Stimulated activated CD8-positive, alpha-beta memory T cell treated with anti-CD3 and anti-CD28 coated beads, Interleukin-4, amount 100 ng/mL, for 48 hours (primary cell): ENCODE data around the gene SH3GL1.

Experiments used
- DNase-seq: peaks from one replicate; pipeline ENCODE4 v3.0.0-alpha.2; 2020

Gene SH3GL1

DNA sequence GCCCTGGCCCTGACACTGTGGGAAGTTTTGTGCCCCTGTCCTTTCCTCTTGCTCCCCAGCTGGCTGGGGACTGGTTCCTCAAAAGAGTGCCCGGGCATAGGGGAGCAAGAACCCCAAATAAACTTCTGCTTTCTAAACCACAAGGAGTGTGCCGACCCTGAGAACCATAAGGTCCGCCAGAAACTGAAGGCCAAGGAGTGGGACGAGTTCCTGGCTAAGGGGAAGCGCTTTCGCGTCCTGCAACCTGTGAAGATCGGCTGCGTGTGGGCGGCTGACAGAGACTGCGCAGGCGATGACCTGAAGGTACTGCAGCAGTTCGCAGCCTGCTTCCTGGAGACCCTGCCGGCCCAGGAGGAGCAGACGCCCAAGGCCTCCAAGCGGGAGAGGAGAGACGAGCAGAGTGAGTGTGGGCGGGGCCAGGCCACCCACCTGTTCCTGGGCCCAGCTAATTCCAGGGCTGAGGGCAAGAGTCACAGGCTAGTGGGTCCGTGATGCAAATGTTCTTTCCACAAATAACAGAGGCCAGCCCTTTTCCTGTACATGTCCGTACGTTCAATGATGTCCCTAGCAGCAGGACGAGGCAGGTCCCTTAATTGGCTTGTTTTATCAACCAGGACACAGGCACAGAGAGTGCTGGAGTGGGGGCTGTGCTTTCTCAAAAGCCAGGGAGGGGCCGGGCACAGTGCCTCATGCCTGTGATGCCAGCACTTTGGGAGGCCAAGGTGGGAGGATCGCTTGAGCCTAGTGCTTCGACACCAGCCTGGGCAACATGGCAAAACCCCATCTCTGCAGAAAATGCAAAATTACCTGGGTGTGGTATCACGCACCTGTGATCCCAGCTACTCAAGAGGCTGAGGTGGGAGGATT lies 31.7 kb upstream of the SH3GL1 start:
- DNase-seq: no peak

DNA sequence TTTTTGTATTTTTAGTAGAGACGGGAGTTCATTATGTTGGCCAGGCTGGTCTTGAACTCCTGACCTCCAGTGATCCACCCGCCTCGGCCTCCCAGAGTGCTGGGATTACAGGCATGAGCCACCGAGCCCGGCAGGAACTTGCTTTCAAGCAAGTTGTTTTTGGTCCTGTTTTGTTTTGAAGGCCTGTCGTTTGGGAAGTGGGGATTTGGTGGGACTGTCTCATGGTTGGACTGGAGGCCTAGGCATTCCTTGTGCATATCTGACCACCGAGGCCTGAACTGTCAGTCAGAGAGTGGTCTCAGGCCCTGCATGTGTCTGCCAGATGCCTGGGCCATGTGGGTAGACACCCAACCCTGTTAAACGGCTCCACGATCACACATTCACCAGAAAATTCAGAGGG lies 30.9 kb upstream of the SH3GL1 start:
- DNase-seq: no peak

DNA sequence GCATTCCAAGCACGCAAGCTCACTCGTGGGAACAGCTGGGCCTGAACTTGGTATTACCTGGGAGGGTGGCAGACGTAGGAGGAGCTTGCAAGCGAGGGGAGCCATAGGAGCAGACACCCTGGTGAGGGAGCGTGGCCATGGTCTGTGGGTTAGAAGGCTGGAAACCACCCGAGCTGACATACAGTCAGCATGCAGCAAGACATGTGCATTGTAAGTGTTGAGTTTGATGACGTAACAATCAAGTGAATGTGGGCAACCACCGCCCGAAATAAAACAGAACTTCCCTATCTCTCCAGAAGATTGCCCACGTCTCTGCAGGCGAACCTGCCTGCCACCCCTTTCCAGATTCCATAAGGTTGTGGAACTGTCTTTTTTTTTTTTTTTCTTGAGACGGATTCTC lies 30.4 kb upstream of the SH3GL1 start:
- no peak for DNase-seq

DNA sequence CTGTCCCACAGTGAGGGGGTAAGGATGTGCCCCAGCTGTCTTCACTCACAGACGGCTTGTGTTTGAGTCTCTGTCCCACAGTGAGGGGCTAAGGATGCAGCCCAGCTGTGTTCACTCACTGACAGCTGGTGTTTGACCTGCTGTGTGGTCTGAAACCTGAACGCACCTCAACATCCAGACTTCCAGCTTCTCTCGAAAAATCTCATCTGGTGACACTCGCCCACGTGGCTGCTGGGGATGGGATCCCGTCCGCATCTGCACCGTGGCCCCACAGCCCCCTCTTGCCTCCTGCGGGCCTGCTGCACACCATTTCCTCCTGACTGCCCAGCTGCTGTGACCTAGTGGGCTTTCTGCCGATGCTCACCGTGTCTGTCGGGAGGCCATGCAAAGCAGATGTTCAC lies 29.4 kb upstream of the SH3GL1 start:
- DNase-seq: no peak

DNA sequence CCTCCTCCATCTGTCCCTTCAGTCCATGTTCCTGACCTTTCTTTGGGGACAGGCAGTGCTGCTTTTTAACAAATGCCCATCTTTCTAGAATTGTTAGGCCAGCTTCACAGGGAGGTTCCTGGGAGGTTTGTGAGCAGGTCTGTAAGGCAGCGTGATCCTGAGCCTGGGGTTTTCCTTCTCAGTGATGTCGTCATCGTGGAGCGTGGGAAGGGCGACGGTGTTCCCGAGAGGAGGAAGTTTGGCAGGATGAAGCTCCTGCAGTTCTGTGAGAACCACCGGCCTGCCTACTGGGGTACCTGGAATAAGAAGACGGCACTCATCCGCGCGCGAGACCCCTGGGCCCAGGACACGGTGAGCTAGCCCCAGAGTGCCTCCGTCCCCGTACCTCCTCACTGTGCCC lies 28.9 kb upstream of the SH3GL1 start:
- DNase-seq: no peak

DNA sequence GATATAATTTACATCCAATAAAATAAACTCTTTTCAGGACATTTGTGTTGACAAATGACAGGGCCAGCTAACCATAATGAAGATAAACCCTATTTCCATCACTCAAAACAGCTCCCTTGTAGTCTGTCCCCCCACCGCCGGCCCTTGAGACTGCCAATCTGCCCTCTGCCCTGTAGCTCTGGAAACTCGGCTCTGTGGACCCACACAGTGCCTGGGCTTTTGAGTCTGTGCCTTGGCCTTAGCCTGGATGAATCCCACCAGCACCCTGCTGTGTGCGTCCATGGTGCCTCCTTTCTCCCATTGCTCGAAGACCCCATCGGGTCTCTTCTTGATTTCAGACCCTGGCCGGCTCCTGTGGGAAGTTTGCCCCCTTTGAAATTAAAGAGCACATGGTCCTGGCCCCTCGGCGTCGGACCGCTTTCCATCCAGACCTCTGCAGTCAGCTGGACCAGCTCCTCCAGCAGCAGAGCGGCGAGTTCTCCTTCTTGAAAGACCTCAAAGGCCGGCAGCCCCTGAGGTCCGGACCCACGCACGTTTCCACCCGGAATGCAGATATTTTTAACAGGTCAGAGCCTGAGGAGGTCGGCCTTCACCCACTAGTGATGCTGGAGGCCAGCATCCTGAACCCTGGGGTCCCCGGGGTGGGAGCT lies 28.1 kb upstream of the SH3GL1 start:
- no peak for DNase-seq

DNA sequence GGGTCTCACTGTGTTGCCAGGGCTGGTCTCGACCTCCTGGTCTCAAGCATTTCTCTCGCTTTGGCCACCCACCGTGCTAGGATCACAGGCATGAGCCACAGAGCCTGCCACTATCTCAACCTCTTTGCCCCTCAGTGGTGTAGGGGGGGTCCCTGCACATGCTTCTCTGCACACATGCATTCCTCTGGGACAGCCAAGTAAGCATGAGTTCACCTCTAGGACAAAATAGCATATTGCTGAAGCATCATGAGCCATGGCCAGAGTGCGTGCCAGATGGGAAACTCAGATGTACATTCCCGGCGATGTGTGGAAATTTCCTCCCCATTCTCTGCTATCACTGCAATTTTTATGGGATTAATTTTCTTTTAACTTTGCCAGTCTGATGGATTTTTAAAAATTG lies 25.2 kb upstream of the SH3GL1 start:
- no peak for DNase-seq

DNA sequence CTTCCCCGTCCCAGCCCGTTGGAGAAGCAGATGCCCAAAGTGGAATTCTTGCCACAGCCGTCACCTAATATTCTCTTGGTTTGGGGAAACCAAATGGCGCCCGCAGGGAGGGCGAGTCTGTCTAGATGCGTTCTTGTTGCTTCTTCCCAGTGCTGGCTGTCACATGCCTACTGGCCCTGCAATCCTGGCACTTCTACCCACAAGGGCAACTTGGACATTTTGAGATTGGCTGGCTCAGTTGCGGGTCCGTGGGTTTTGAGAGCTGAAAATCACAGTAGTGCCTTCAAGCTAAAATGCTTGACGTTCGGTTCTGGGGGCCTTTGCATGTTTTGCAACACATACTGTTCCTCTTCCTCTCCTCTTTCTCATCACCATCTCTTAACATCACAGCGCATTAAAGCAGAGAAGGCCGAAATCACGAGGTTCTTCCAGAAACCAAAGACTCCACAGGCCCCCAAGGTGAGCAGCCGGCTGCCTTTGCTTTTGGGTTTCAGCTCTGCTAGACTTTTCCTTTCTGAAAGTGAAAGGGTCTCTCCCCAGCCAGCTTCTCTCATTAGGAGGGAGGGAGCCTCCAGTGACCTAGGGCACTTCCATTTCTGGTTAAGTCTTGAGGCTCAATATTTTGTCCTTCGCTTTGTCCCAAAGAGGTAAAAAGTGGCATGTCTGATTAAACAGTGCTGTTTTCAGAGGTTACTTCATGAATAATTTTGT lies 23.2 kb upstream of the SH3GL1 start:
- no peak for DNase-seq

DNA sequence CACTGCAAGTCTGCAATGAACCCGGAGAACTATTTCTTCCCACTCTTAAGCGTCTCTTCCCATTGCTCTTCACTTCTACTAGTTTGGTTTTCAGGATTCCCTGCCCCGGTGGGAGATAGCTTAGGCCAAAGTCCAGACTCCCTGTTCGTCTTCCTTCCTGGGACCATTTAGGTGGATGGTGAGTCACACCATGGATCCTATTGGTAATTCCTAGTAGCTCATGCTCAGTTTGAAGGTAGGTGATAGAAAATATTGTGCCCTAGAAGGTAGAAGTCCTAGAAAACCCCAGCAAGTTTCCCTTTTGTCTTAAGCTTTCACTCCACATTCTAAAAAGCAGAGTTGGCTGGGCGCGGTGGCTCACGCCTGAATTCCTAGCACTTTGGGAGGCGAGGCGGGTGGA lies 15.9 kb upstream of the SH3GL1 start:
- DNase-seq: no peak

DNA sequence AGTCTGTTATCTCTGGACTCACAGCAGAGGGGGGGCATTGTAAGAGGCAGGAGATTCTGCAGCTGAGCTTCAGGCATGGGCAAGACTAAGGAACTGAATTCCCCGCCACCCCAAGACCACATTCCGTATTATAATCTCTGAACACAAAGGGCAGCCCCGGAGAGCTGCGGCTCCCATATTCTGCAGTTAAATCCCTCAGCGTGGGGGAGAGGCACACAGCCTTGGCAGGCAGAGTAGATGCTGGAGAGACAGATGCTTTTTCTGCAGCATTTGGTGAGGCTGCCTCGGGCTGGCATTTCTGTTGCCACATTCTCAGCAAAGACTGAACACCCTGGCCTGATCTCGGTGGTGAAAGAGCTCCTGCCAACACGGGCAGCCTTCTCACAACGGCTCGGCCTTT lies 15.0 kb upstream of the SH3GL1 start:
- no peak for DNase-seq

DNA sequence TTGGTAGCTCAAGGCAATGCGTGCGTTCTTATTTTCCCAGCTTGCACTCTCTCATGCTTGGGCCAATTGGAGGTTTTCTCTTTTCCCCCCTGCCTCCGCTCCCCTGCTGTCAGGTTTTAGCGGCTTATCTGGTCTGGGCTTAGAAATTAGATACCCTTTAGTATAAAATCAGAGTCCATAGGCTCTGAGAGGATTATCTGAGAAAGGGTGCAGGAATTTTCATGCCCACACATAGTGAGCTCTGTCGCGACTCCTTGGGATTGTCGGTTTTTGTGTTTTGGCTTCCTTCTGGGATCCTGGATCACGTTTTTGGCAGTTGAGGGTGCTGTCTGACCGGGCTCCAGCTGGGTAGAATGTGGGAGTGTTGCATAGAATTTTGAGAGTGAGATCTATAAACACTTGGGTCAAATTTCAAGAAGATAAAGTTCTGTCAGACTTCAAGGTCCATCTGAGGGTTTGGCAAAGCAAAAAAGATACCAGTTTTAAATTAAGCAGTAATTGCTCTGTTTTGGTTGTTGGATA lies 14.5 kb upstream of the SH3GL1 start:
- no peak for DNase-seq

DNA sequence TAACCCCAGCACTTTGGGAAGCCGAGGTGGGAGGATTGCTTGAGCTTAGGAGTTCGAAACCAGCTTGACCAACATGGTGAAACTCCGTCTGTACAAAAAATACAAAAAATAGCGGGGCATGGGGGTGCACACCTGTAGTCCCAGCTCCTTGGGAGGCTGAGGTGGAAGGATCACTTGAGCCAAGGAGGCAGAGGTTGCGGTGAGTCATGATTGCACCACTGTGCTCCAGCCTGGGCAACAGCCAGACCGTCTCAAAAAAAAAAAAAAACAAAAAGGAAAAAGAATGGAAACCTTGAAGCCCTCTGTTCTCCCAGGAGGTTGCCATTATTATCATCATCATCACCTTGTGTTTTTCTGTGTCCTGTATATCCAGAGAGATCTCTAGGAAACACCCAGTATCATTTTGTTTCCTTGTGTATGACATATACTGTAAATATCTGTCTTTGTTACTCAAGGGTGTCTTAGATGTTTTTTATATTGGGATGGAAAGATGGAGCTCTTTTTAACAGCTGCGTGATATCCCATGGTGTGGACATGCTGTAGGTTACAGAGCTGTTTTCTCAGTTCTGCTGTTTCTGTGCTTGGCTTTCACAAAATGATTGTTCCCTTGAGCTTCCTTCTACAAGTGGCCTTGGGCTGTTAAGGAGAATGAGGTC lies 13.9 kb upstream of the SH3GL1 start:
- no peak for DNase-seq

DNA sequence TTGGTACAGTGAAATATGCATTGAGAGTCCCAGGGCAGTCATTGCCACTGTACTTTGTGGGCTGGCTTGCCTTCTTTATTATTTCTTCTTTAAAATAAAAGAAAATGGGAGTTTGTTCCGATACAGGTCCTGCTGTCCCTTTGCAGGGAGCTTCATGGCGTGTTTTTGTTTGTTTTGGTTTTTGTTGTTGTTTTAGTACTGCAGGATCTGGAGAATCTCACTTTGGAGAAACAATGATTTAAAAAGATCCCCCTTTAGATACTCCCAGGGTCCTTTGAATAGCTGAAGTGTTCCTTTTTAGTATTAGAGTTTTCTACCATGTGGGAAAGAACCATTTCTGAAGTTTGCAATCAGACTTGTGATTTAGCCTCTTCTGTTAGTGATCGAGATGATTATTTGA lies 13.2 kb upstream of the SH3GL1 start:
- no peak for DNase-seq

DNA sequence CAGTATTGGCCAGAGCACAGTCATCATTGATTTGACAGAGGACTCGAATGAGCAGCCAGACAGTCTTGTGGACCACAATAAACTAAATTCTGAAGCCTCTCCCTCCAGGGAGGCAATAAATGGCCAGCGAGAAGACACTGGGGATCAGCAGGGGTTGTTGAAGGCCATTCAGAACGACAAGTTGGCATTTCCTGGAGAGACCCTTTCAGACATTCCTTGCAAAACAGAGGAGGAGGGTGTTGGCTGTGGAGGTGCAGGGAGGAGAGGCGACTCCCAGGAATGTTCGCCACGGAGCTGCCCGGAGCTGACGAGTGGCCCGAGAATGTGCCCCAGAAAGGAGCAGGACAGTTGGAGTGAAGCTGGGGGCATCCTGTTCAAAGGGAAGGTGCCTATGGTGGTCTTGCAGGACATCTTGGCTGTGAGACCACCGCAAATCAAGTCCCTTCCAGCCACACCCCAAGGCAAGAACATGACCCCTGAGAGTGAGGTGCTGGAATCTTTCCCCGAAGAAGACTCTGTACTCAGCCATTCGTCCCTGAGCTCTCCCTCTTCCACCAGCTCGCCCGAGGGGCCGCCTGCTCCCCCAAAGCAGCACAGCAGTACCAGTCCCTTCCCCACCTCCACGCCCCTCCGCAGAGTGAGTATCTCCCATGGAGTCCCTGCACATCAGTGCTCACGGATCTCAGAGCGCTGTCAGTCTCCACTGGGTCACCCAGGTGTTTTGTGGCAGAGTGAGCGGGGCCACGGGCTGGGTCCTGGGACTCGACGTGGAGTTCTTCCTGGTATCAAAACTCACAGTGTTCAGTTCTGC lies 9.0 kb upstream of the SH3GL1 start:
- DNase-seq: no peak

DNA sequence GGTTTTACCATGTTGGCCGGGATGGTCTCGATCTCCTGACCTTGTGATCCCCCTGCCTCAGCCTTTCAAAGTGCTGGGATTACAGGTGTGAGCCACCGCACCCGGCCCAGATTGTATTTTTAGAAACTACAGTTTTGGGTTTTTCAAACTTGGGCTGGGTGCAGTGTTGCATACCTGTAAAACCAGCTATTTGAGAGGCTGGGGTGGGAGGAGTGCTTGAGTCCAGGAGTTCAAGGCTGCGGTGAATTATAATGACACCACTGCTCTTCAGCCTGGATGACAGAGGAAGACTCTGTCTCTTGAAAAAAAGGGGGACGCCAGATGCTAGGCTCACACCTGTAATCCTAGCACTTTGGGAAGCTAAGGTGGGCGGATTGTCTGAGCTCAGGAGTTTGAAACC lies 6.3 kb upstream of the SH3GL1 start:
- DNase-seq: no peak

DNA sequence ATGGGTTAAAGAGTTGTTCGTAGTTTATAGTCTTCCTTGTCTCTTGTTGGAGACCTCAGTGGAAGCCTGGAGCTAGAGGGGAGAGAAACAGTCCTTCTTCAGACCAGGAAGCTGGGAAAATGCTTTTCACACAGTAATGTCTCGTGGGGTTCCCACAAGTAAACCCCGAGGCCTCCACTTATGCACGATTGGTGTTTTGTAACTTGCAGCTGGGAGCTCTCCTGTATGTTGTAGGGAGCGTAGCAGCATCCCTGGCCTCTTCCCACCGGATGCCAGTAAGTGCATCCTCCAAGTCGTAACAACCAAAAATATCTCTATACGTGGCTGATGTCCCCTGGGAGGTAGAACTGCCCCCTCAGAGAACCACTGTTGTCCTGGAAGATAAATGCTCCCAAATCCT lies 5.6 kb upstream of the SH3GL1 start:
- DNase-seq: no peak

DNA sequence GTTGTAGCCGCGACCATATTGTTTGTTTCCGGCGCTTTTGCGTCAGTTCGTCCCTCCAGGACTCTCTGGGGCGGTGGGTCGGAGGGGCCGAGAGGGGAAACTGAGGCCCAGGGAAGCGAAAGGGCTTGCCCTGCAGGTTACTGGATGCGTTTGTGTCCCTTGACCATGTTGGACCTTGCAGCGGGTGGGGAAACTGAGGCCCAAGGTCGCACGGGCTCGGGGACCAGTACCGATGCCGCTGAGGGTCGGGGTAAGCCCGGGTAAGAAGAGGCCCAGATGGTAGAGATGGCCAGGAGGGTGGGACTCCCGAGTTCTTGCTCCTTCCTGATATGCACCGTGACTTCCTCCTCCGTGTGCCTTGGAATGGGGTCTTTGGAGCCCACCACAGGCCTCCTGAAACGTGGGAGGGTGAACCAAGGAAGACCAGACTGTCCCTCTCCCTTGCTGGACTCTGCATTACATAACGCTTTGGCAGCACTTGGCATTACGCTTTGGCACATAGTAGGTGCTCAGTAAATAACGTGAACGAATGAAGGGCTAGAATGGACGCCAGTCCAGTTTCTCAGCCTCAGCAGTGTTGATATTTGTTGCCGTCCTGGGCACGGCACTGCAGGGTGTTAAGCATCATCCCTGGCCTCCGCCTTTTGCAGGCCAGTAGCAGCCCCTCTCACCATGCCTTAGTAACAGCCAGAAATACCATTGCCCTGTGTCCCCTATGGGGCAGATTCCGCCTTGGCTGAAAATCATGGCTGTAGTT lies 2.8 kb upstream of the SH3GL1 start:
- peak; percentile 33 for DNase-seq

DNA sequence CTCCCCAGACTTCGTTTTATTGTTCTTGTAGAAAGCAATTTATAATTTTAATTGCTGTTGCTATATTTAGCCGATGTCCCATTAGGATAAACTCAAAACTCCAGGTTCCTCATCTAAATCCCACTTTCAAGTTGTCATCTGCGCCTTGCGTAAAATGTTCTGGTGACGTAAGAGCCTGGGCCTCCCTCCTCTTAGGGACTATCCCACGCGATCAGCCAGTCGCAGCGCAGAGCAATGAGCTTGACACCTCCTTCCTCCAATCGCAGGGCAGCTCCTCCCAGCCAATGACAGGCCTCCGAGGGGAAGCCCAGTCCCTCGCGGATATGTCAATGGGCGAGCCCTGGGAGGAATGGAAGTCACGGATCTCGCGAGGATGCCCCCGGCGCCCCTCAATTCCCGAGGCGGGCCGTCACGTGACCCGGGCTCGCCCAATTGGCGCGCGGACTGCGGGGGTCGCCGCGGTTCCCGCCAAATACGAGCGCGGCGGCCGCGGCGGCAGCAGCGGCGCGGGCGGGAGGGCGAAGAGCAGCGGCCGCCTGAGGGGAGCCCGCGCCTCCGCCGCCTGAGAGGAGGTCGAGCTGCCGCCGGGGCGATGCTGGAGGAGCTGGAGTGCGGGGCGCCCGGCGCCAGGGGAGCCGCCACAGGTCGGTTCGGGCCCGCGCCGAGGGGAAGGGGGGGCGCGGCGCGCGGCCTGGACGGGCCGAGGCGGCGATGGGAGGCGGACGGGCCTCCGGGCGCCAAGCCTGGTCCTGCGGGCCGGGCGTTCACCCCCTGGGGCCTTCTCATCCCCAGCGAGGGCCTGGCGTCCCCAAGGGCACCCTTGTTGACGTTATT lies 2.0 kb upstream of the SH3GL1 start, which contains the start of gene CHAF1A:
Gene CHAF1A, plus strand, starts transcription at position 470 of the 834 bp plus-strand sequence. Its CDS starts 123 bp downstream, at position 593.
- peak; percentile 99 for DNase-seq

DNA sequence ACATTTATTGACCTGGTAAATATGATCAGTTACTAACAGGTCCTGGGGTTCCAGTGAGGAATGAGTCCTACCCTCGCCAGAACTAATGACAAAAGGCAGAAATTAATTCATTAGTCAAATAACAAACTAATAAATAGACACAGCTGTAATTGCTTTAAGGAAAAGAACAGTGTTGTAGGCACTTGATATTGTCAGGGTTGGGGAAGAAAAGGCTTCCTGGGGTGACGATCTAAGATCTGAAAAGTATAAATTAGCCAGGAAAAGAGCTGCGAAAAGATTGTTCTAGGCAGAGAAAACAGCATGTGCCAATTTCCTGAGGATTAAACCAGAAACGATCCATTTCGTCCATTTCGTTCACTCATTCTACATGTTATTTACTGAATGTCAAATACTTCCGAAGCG lies 1.4 kb upstream of the SH3GL1 start:
- DNase-seq: no peak

DNA sequence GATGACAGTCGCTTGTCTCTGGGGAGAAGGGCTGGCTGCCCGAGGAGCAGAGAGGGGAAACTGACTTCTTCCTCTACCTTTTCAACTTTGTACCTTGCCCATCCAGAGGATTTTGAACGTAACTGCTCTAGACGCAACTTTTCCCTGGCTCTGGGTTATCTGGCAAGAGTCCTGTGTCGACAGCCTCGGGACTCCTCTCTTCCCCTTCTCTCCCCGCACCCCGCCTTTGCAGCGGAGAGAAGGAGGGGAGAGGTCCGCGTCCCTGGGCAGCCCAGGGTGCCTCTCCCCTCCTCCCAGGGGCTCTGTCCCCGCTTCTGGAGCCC lies 574 bp downstream of the SH3GL1 start:
- DNase-seq: peak; percentile 51
